ENCODE measurements around the gene CEP104. TPM values are rescaled to one million over a fixed set of nuclear protein-coding genes. Genes with fewer than 3 reads are reported as not detected.
A peak's percentile ranks its signal among the peaks of the same experiment; 100 is the strongest.

CEP104 gene
- total and polyA plus RNA-seq, 7 experiments from 2014 or later = 12.7 to 68.0 (median 44.5) TPM

DNA sequence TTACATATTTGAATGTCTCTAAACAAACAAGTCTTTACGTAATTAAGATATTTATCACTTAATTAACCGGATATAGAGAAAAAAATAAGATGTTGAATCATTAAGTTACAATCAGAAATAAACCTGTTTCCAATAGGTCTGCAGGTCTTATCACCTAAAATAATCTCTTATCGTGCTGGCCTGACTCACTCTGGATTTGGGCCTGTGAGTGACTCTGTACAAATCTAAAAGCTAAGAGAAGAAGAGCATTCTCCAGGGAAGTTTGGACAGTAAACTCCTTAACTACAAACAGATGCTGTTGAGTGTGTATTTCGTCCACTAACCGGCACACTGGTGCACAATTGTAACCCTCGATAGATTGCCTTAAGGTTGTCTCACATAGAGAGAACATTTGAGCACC lies 25.3 kb downstream of the CEP104 start:
- Mint-ChIP-seq H3K4me1 (no peaks in the 10 kb centered on the region), H3K4me3 (no peak overlapping the region), H3K36me3 (peaks cover 11 to 60% (median 29%) of the 10 kb centered on the region in 5 donors), H3K9me3 (no peaks in the 10 kb centered on the region), H3K27ac (peak overlapping the region in 1 of 9 donors; percentile 13), H3K27me3 (no peaks in the 10 kb centered on the region)
- intact Hi-C loops (cut with micrococcal nuclease) = no loop called here
- POLR2A ChIA-PET = no interaction called here
- Histone ChIP-seq H3K27ac (ENCODE audit: low read depth, low read length) (no peak overlapping the region), H3K4me1 (ENCODE audit: control insufficient read depth in 2 of 2, insufficient read depth in 2 of 2, low read length in 2 of 2) (no peaks in the 10 kb centered on the region), H3K27me3 (ENCODE audit: control insufficient read depth in 2 of 2, insufficient read depth in 2 of 2, low read length in 2 of 2) (no peaks in the 10 kb centered on the region), H3K36me3 (ENCODE audit: control insufficient read depth in 2 of 3, insufficient read depth in 3 of 3, low read length in 3 of 3) (peaks cover 0 to 79% (median 18%) of the 10 kb centered on the region in 3 experiments), H3K9me3 (ENCODE audit: control insufficient read depth in 2 of 3, low read length in 3 of 3) (no peaks in the 10 kb centered on the region), H3K4me3 (ENCODE audit: low read length) (no peak overlapping the region)
- ATAC-seq (no peak), DNase-seq (no peak)
- CTCF ChIA-PET = no interaction called here

DNA sequence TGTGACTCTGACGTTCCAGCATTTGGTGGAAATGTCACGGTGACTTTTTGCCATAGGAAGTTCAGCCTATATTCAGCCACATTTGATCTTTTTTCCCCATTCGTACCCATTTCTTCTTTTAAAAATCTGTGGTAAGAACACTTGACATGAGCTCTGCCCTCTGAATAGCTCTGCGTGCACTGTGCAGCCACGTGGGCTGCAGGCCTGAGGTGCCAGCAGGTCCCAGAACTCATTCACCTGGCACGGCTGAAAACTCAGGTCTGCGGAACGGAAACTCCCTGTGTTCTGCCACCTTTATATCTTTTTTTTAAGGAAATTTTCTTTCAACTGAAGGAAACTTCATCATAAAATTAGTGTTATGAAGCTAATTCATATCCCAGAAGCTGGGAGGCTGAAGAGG lies 28.6 kb downstream of the CEP104 start:
- H3K4me1 ChIP-seq (ENCODE audit: control insufficient read depth in 2 of 2, insufficient read depth in 2 of 2, low read length in 2 of 2) = no peaks in the 10 kb centered on the region
- H3K4me3 ChIP-seq (ENCODE audit: low read length) = no peak overlapping the region
- ATAC-seq (no peak), DNase-seq (no peak)
- Mint-ChIP-seq H3K9me3 (no peaks in the 10 kb centered on the region), H3K27me3 (no peaks in the 10 kb centered on the region), H3K27ac (peak overlapping the region in 1 of 9 donors; percentile 17), H3K4me3 (no peak overlapping the region), H3K4me1 (peaks cover 0 to 4% (median 0%) of the 10 kb centered on the region in 7 donors), H3K36me3 (peaks cover 16 to 59% (median 23%) of the 10 kb centered on the region in 5 donors)
- ChIA-PET POLR2A (no interaction called here), CTCF (no interaction called here)
- no peaks in the 10 kb centered on the region for H3K9me3 ChIP-seq (ENCODE audit: control insufficient read depth in 2 of 3, low read length in 3 of 3)
- H3K36me3 ChIP-seq (ENCODE audit: control insufficient read depth in 2 of 3, insufficient read depth in 3 of 3, low read length in 3 of 3) = peaks cover 0 to 84% (median 12%) of the 10 kb centered on the region in 3 experiments
- H3K27ac ChIP-seq (ENCODE audit: low read depth, low read length) = no peak overlapping the region
- intact Hi-C loops (cut with micrococcal nuclease) = no loop called here
- H3K27me3 ChIP-seq (ENCODE audit: control insufficient read depth in 2 of 2, insufficient read depth in 2 of 2, low read length in 2 of 2) = no peaks in the 10 kb centered on the region

DNA sequence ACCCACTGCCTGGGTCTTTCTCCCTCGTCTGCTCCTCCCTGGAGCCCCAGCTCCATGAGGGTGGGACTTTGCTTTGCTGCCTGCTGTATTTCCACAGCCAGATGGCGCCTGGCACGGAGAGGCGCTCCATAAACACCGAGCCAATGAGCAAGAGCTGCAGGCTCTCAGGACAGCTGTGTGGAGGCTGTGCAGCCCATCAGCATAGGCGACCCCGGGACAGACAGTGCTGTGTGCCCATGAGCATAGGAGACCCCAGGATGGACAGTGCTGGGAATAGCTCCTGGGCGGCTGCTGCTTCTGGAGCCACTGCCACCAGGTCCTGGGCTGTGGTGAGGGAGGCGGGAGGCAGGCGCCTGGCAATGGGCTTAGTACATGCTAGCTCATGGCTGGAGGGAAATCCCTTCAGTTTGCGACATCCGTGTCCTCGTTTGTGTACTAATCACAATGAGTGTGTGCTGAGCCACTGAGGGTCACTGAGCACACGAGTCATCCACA lies 29.2 kb downstream of the CEP104 start:
- POLR2A ChIA-PET = no interaction called here

DNA sequence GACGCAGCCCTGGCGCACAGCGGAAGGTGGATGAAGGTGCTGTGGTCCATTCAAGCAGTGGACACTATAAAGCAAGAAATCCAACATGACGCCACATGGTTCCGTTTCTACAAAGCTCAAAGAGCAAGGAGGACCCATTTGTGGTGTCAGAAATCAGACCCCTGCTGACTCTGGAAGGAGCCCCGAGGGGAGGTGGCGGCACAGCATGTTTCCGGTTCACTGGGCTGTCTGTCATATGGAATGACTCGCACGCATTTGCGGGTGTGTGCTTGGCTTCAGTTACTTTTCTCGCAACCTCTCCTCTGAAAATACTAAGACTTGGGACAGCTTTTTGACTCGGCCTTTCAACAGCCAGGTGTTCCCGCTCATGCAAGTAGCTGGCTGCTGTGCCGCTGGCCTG lies 31.7 kb downstream of the CEP104 start:
- Mint-ChIP-seq H3K27ac (no peak overlapping the region), H3K27me3 (no peaks in the 10 kb centered on the region), H3K9me3 (no peaks in the 10 kb centered on the region), H3K4me3 (no peak overlapping the region), H3K36me3 (peaks cover 8 to 58% (median 25%) of the 10 kb centered on the region in 5 donors), H3K4me1 (peaks cover 0 to 4% (median 0%) of the 10 kb centered on the region in 7 donors)
- Histone ChIP-seq H3K4me1 (ENCODE audit: control insufficient read depth in 2 of 2, insufficient read depth in 2 of 2, low read length in 2 of 2) (no peaks in the 10 kb centered on the region), H3K27ac (ENCODE audit: low read depth, low read length) (no peak overlapping the region), H3K36me3 (ENCODE audit: control insufficient read depth in 2 of 3, insufficient read depth in 3 of 3, low read length in 3 of 3) (peaks cover 0 to 88% (median 12%) of the 10 kb centered on the region in 3 experiments), H3K27me3 (ENCODE audit: control insufficient read depth in 2 of 2, insufficient read depth in 2 of 2, low read length in 2 of 2) (no peaks in the 10 kb centered on the region), H3K9me3 (ENCODE audit: control insufficient read depth in 2 of 3, low read length in 3 of 3) (no peaks in the 10 kb centered on the region), H3K4me3 (ENCODE audit: low read length) (no peak overlapping the region)
- intact Hi-C loops (cut with micrococcal nuclease) = no loop called here
- ATAC-seq (no peak), DNase-seq (no peak)
- ChIA-PET CTCF (no interaction called here), POLR2A (no interaction called here)

More for the DNA sequence above, 29.2 kb downstream of the CEP104 start:
- CTCF ChIA-PET = no interaction called here
- intact Hi-C loops (cut with micrococcal nuclease) = no loop called here
- no peak overlapping the region for H3K27ac Mint-ChIP-seq
- no peak for DNase-seq
- H3K27ac ChIP-seq (ENCODE audit: low read depth, low read length) = no peak overlapping the region
- no peaks in the 10 kb centered on the region for H3K27me3 Mint-ChIP-seq
- H3K36me3 Mint-ChIP-seq = peaks cover 16 to 58% (median 20%) of the 10 kb centered on the region in 5 donors
- H3K9me3 ChIP-seq (ENCODE audit: control insufficient read depth in 2 of 3, low read length in 3 of 3) = no peaks in the 10 kb centered on the region
- no peaks in the 10 kb centered on the region for H3K27me3 ChIP-seq (ENCODE audit: control insufficient read depth in 2 of 2, insufficient read depth in 2 of 2, low read length in 2 of 2)
- no peak overlapping the region for H3K4me3 ChIP-seq (ENCODE audit: low read length)
- no peak for ATAC-seq
- H3K4me1 ChIP-seq (ENCODE audit: control insufficient read depth in 2 of 2, insufficient read depth in 2 of 2, low read length in 2 of 2) = no peaks in the 10 kb centered on the region
- H3K4me1 Mint-ChIP-seq = peaks cover 0 to 4% (median 0%) of the 10 kb centered on the region in 7 donors
- peaks cover 0 to 85% (median 12%) of the 10 kb centered on the region in 3 experiments for H3K36me3 ChIP-seq (ENCODE audit: control insufficient read depth in 2 of 3, insufficient read depth in 3 of 3, low read length in 3 of 3)
- no peak overlapping the region for H3K4me3 Mint-ChIP-seq
- H3K9me3 Mint-ChIP-seq = no peaks in the 10 kb centered on the region

DNA sequence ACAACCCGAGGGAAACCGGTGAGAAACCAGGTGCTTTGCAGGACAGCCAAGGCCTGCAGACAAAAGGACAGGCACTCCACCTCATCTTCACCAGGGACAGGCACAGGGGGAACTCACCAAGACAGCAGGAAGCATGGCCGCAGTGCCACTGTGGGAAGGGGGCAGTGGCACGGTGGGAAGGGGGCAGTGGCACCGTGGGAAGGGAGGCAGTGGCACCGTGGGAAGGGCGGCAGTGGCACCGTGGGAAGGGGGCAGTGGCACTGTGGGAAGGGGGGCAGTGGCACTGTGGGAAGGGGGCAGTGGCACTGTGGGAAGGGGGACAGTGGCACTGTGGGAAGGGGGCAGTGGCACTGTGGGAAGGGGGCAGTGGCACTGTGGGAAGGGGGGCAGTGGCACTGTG lies 32.4 kb downstream of the CEP104 start:
- DNase-seq (no peak), ATAC-seq (no peak)
- Mint-ChIP-seq H3K4me3 (no peak overlapping the region), H3K36me3 (peaks cover 15 to 59% (median 25%) of the 10 kb centered on the region in 5 donors), H3K27ac (peak overlapping the region in 1 of 9 donors; percentile 49), H3K9me3 (no peaks in the 10 kb centered on the region), H3K27me3 (no peaks in the 10 kb centered on the region), H3K4me1 (peaks cover 0 to 4% (median 0%) of the 10 kb centered on the region in 7 donors)
- Histone ChIP-seq H3K36me3 (ENCODE audit: control insufficient read depth in 2 of 3, insufficient read depth in 3 of 3, low read length in 3 of 3) (peaks cover 0 to 93% (median 8%) of the 10 kb centered on the region in 3 experiments), H3K9me3 (ENCODE audit: control insufficient read depth in 2 of 3, low read length in 3 of 3) (no peaks in the 10 kb centered on the region), H3K4me1 (ENCODE audit: control insufficient read depth in 2 of 2, insufficient read depth in 2 of 2, low read length in 2 of 2) (no peaks in the 10 kb centered on the region), H3K27ac (ENCODE audit: low read depth, low read length) (no peak overlapping the region), H3K27me3 (ENCODE audit: control insufficient read depth in 2 of 2, insufficient read depth in 2 of 2, low read length in 2 of 2) (no peaks in the 10 kb centered on the region), H3K4me3 (ENCODE audit: low read length) (no peak overlapping the region)
- intact Hi-C loops (cut with micrococcal nuclease) = no loop called here
- ChIA-PET POLR2A (no interaction called here), CTCF (no interaction called here)

DNA sequence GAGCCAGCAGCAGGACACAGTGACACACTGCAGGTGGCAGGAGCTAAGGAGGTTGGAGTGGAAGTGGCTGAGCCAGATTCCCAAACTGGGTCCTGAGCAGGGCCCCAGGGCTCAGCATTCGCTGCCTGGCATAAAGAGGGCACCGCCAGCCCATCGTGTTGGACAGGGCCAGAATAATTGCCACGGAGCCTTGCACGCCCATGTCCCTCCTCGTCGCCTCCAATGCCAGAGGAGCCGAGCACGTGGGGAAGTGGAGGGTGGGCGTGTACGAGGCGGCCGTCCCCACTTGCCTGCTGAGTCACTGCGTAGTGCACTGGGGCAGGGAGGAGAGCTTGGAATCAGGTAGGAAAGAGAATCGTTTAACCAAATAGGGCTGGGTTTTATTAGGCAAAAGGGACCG lies 34.6 kb downstream of the CEP104 start:
- peaks cover 14 to 49% (median 14%) of the 10 kb centered on the region in 5 donors for H3K36me3 Mint-ChIP-seq
- no peaks in the 10 kb centered on the region for H3K9me3 ChIP-seq (ENCODE audit: control insufficient read depth in 2 of 3, low read length in 3 of 3)
- ChIA-PET CTCF (no interaction called here), POLR2A (no interaction called here)
- peaks cover 0 to 81% (median 3%) of the 10 kb centered on the region in 3 experiments for H3K36me3 ChIP-seq (ENCODE audit: control insufficient read depth in 2 of 3, insufficient read depth in 3 of 3, low read length in 3 of 3)
- intact Hi-C loops (cut with micrococcal nuclease) = no loop called here
- H3K4me3 Mint-ChIP-seq = no peak overlapping the region
- H3K27me3 ChIP-seq (ENCODE audit: control insufficient read depth in 2 of 2, insufficient read depth in 2 of 2, low read length in 2 of 2) = no peaks in the 10 kb centered on the region
- ATAC-seq = no peak
- no peaks in the 10 kb centered on the region for H3K9me3 Mint-ChIP-seq
- no peak overlapping the region for H3K27ac ChIP-seq (ENCODE audit: low read depth, low read length)
- H3K4me1 Mint-ChIP-seq = peaks cover 0 to 4% (median 0%) of the 10 kb centered on the region in 7 donors
- H3K27me3 Mint-ChIP-seq = no peaks in the 10 kb centered on the region
- no peak overlapping the region for H3K27ac Mint-ChIP-seq
- no peak overlapping the region for H3K4me3 ChIP-seq (ENCODE audit: low read length)
- no peaks in the 10 kb centered on the region for H3K4me1 ChIP-seq (ENCODE audit: control insufficient read depth in 2 of 2, insufficient read depth in 2 of 2, low read length in 2 of 2)
- DNase-seq = no peak

DNA sequence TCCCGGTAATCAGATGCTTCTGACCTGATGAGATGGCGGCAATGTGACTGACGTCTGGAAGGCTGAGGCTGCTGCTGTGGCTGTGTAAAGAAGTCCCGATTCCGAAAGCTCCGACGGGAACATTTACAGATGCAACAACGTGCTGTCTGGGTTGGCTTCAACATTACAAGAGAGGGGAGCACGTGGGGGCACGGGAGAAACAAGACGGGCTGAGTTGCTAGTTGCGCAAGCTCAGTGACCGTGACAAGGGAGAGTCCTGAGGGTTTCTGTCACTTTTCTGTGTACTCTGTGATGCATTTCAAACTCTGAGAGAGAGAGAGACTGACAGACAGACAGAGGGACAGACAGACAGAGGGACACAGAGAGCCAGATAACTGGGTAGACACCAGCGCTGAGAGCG lies 35.1 kb downstream of the CEP104 start:
- ChIA-PET POLR2A (no interaction called here), CTCF (no interaction called here)
- no peak for DNase-seq
- Histone ChIP-seq H3K4me1 (ENCODE audit: control insufficient read depth in 2 of 2, insufficient read depth in 2 of 2, low read length in 2 of 2) (no peaks in the 10 kb centered on the region), H3K4me3 (ENCODE audit: low read length) (no peak overlapping the region), H3K36me3 (ENCODE audit: control insufficient read depth in 2 of 3, insufficient read depth in 3 of 3, low read length in 3 of 3) (peaks cover 0 to 76% (median 3%) of the 10 kb centered on the region in 3 experiments), H3K27ac (ENCODE audit: low read depth, low read length) (no peak overlapping the region), H3K27me3 (ENCODE audit: control insufficient read depth in 2 of 2, insufficient read depth in 2 of 2, low read length in 2 of 2) (no peaks in the 10 kb centered on the region), H3K9me3 (ENCODE audit: control insufficient read depth in 2 of 3, low read length in 3 of 3) (no peaks in the 10 kb centered on the region)
- ATAC-seq = no peak
- H3K4me1 Mint-ChIP-seq = peaks cover 0 to 4% (median 0%) of the 10 kb centered on the region in 7 donors
- peaks cover 14 to 49% (median 14%) of the 10 kb centered on the region in 5 donors for H3K36me3 Mint-ChIP-seq
- intact Hi-C loops (cut with micrococcal nuclease) = no loop called here
- H3K27me3 Mint-ChIP-seq = no peaks in the 10 kb centered on the region
- H3K27ac Mint-ChIP-seq = no peak overlapping the region
- H3K4me3 Mint-ChIP-seq = no peak overlapping the region
- no peaks in the 10 kb centered on the region for H3K9me3 Mint-ChIP-seq
